ENCODE data around the gene CA12. TPM values are rescaled to one million over a fixed set of nuclear protein-coding genes. Genes with fewer than 3 reads are reported as not detected.

The CA12 gene
- total and polyA plus RNA-seq, 10 of the 15 experiments (the other 5 are each of a cell fraction or from before 2014, with no cell fraction given) = 0.03 to 0.10 TPM; not detected in 8

GRCh38 chr15:63276342-63277037, 105.2 kb downstream of the CA12 start (continued):
- TF ChIP-seq MLLT1 (IDR thresholded peaks at IDR 0.05) = 0 out of 2 replicates have a peak, but pooled peaks have one; percentile 29
- TF ChIP-seq ELK1 (IDR thresholded peaks at IDR 0.05; ENCODE audit: low read depth, low read length) = no peak
- 0 out of 2 replicates have a peak, but pooled peaks have one; percentile 14 for TF ChIP-seq TCF7 (IDR thresholded peaks at IDR 0.05; ENCODE audit: borderline replicate concordance)
- no peak for TF ChIP-seq E2F4 (IDR thresholded peaks at IDR 0.05; ENCODE audit: low read depth, low read length)
- no peak for TF ChIP-seq EGR1 (IDR thresholded peaks at IDR 0.05; ENCODE audit: borderline replicate concordance in 1 of 2, low read depth in 2 of 2, low read length in 2 of 2)
- peak; percentile 57; the same call in 1 of the 2 replicates for TF ChIP-seq NBN (IDR thresholded peaks at IDR 0.05)
- no peak for TF ChIP-seq RELA (IDR thresholded peaks at IDR 0.05; ENCODE audit: borderline replicate concordance, partially characterized antibody)
- TF ChIP-seq RAD51 (IDR thresholded peaks at IDR 0.05) = no peak
- no peak for TF ChIP-seq TCF12 (IDR thresholded peaks at IDR 0.05; ENCODE audit: low read depth, low read length)
- TF ChIP-seq BCL11A (IDR thresholded peaks at IDR 0.05; ENCODE audit: low read depth, low read length) = no peak
- no peak for TF ChIP-seq HSF1 (IDR thresholded peaks at IDR 0.05; ENCODE audit: low read depth, low read length)
